HepG2 (cell line): ENCODE measurements around the gene NELFB. TPM values are rescaled to one million over a fixed set of nuclear protein-coding genes. Genes with fewer than 3 reads are reported as not detected.
A peak's percentile ranks its signal among the peaks of the same experiment; 100 is the strongest.

ENCODE experiments used
- BCL6 ChIP-seq: IDR thresholded peaks from 2 replicates; pipeline ENCODE4 v1.6.1; 2016; ENCODE audit warnings: missing genetic modification reagents, missing compliant biosample characterization
- BRCA1 ChIP-seq: sonication (generic); formaldehyde crosslinking; IDR thresholded peaks from 2 replicates; pipeline ENCODE4 v1.4.0; 2020; ENCODE audit warnings: missing genetic modification reagents
- CENPT ChIP-seq: sonication (generic); formaldehyde crosslinking; IDR thresholded peaks from 2 replicates; pipeline ENCODE4 v1.8.0; 2022; ENCODE audit warnings: low read depth, mild to moderate bottlenecking, moderate library complexity, missing genetic modification reagents
- CHCHD3 ChIP-seq: sonication (generic); formaldehyde crosslinking; IDR thresholded peaks from 2 replicates; pipeline ENCODE4 v1.8.0; 2022; ENCODE audit warnings: mild to moderate bottlenecking, missing genetic modification reagents, moderate library complexity
- HMGXB4 ChIP-seq, 2 experiments: sonication (generic) in 1 of 2; formaldehyde crosslinking in 1 of 2; IDR thresholded peaks; 2 replicates each; pipeline versions ENCODE4 v1.4.0 to v1.6.1; 2018 to 2020; ENCODE audit warnings: missing genetic modification reagents in 2 of 2, borderline replicate concordance in 1 of 2, low read depth in 1 of 2, mild to moderate bottlenecking in 1 of 2, missing biosample characterization in 1 of 2
- MED8 ChIP-seq: sonication (generic); formaldehyde crosslinking; IDR thresholded peaks from 2 replicates; pipeline ENCODE4 v1.8.1; 2023; ENCODE audit warnings: mild to moderate bottlenecking, missing genetic modification reagents; ENCODE audit not compliant: insufficient replicate concordance
- MZF1 ChIP-seq: sonication (generic); formaldehyde crosslinking; IDR thresholded peaks from 2 replicates; pipeline ENCODE4 v1.8.1; 2023; ENCODE audit warnings: mild to moderate bottlenecking, missing genetic modification reagents, borderline replicate concordance
- RNF2 ChIP-seq: fragments of 450-650 bp; conservative IDR thresholded peaks from 2 replicates; pipeline ENCODE4 v1.6.1; 2016; ENCODE audit warnings: low read depth
- TRAFD1 ChIP-seq: sonication (generic); formaldehyde crosslinking; IDR thresholded peaks from 2 replicates; pipeline ENCODE4 v1.5.1; 2020; ENCODE audit warnings: missing genetic modification reagents, mild to moderate bottlenecking, borderline replicate concordance
- U2AF1 ChIP-seq: fragments of 200-400 bp; formaldehyde crosslinking; optimal IDR thresholded peaks from 2 replicates; pipeline ENCODE3; 2017; ENCODE audit warnings: mild to moderate bottlenecking, low read depth, low read length
- ZBTB40 ChIP-seq, 2 experiments: fragments of 450-650 bp in 1 of 2; sonication (generic) in 1 of 2; formaldehyde crosslinking in 1 of 2; IDR thresholded peaks; 2 replicates each; pipeline versions ENCODE4 v1.6.1 to v1.8.0; 2016 to 2022; ENCODE audit warnings: antibody characterized with exemption in 1 of 2, mild to moderate bottlenecking in 1 of 2, missing genetic modification reagents in 1 of 2
- ZNF101 ChIP-seq: sonication (generic); formaldehyde crosslinking; IDR thresholded peaks from 2 replicates; pipeline ENCODE4 v1.4.0; 2020; ENCODE audit warnings: mild to moderate bottlenecking, low read depth, missing genetic modification reagents, borderline replicate concordance
- ZNF33B ChIP-seq: sonication (generic); formaldehyde crosslinking; IDR thresholded peaks from 2 replicates; pipeline ENCODE4 v1.5.1; 2020; ENCODE audit warnings: mild to moderate bottlenecking, missing genetic modification reagents
- ZNF510 ChIP-seq: sonication (generic); formaldehyde crosslinking; IDR thresholded peaks from 2 replicates; pipeline ENCODE4 v1.4.0; 2020; ENCODE audit warnings: low read depth, mild to moderate bottlenecking, missing genetic modification reagents
- ZNF674 ChIP-seq: sonication (generic); formaldehyde crosslinking; IDR thresholded peaks from 2 replicates; pipeline ENCODE4 v1.5.0; 2020; ENCODE audit warnings: low read depth, mild to moderate bottlenecking, missing genetic modification reagents
- polyA plus RNA-seq, 8 experiments: library from polyadenylated mRNA; depleted of rRNA in 3 of 8; stranded (reverse) in 7 of 8; unstranded in 1 of 8; fragments of >200 nt; fragmentation: Illumina TruSeq in 4 of 8; extraction: Trizol in 4 of 8; gene quantifications; 2 replicates each; pipeline versions ENCODE4 v1.2.1 to v1.2.3, GENCODE V29; 2011 to 2016; ENCODE audit warnings: low read depth in 4 of 8, missing spikeins in 1 of 8, mixed read lengths in 1 of 8; ENCODE audit not compliant: insufficient read depth in 1 of 8
- total RNA-seq, 5 experiments: library from RNA; depleted of rRNA; stranded (reverse); fragments of >200 nt; fragmentation: Illumina TruSeq; extraction: Trizol; gene quantifications; 2 replicates each; pipeline ENCODE4 v1.2.3, GENCODE V29; 2016; ENCODE audit warnings: low read depth in 1 of 5

Gene NELFB
- total and polyA plus RNA-seq, 2 of the 13 experiments (the other 11 are each of a cell fraction or from before 2014, with no cell fraction given) = 26.5 to 45.8 TPM

GRCh38 chr9:137223078-137223970, 31.8 kb upstream of the NELFB start (continued):
- no peak; the same call in 1 of the 2 replicates for TF ChIP-seq TRAFD1 (CRISPR knock-in tag)
- TF ChIP-seq ZNF674 (CRISPR knock-in tag) = no peak
- no peak for TF ChIP-seq ZNF101 (CRISPR knock-in tag)
- TF ChIP-seq RNF2 = no peak
- TF ChIP-seq BCL6 (CRISPR knock-in tag) = no peak
- TF ChIP-seq ZBTB40 (IDR thresholded peaks at IDR 0.05) = peak; percentile 59
- no peak; the same call in 1 of the 2 replicates for TF ChIP-seq ZBTB40 (CRISPR knock-in tag; IDR thresholded peaks at IDR 0.05)
- no peak for TF ChIP-seq ZNF33B (CRISPR knock-in tag)
- no peak for TF ChIP-seq MZF1 (CRISPR knock-in tag)
- TF ChIP-seq U2AF1 = peak; percentile 60
- 0 out of 2 replicates have a peak, but pooled peaks have one; percentile 27 for TF ChIP-seq ZNF510 (CRISPR knock-in tag)
- TF ChIP-seq CHCHD3 (CRISPR knock-in tag) = no peak
- TF ChIP-seq BRCA1 (CRISPR knock-in tag) = no peak
- TF ChIP-seq MED8 = no peak
- no peak for TF ChIP-seq CENPT (CRISPR knock-in tag)
- TF ChIP-seq HMGXB4 (CRISPR knock-in tag; IDR thresholded peaks at IDR 0.05; ENCODE audit: borderline replicate concordance in 1 of 2, low read depth in 1 of 2) = no peak; a peak in 1 of 4 replicates
